Liver (tissue), 3 donors: ENCODE data around the gene OTOG.

Source experiments
- CTCF ChIP-seq: fragments of 150-350 bp; IDR thresholded peaks from 2 replicates; pipeline ENCODE4 v1.5.1; 2017; ENCODE audit warnings: improper control_type of control experiment, low read depth, low read length; ENCODE audit not compliant: missing input control
- MAX ChIP-seq: IDR thresholded peaks from 2 replicates; pipeline ENCODE4 v1.6.1; 2016; ENCODE audit warnings: antibody characterized with exemption
- SP1 ChIP-seq: IDR thresholded peaks from 2 replicates; pipeline ENCODE4 v1.6.1; 2018; ENCODE audit warnings: antibody characterized with exemption, mild to moderate bottlenecking
- YY1 ChIP-seq: IDR thresholded peaks from 2 replicates; pipeline ENCODE4 v1.6.1; 2016; ENCODE audit warnings: antibody characterized with exemption, mild to moderate bottlenecking
- donor health status: healthy.
- donor health status: healthy.

GRCh38 chr11:17609291-17610084 lies 62.4 kb downstream of the OTOG start:
- TF ChIP-seq CTCF (no peak), MAX (no peak), YY1 (no peak), SP1 (no peak)
